Activated B cell treated with CpG ODN at 0.5 μM for 24 hours (primary cell): ENCODE data around the gene EXOC6. TPM values are rescaled to one million over a fixed set of nuclear protein-coding genes. Genes with fewer than 3 reads are reported as not detected.

Source experiments
- ATAC-seq: fragments of 200-7000 bp; cut with Tn5 transposase; one replicate; pipeline ENCODE4 v1.10.0; 2021; ENCODE audit warnings: low read depth, mild to moderate bottlenecking, moderate library complexity
- CTCF ChIA-PET: fragments of 350-600 bp; sonication (Branson Sonifier 250); formaldehyde crosslinking; loops from one replicate; lab custom pipeline; 2021; ENCODE audit warnings: antibody characterized with exemption; lab: Charles Lee
- POLR2A ChIA-PET: fragments of 350-600 bp; sonication (Branson Sonifier 250); formaldehyde crosslinking; loops from one replicate; lab custom pipeline; 2021; ENCODE audit warnings: antibody characterized with exemption; lab: Charles Lee
- DNase-seq: peaks from one replicate; pipeline ENCODE4 v3.0.0; 2022
- H3K27ac Mint-ChIP-seq: one replicate; pipeline ENCODE4 v1.8.0; 2020; ENCODE audit warnings: mixed read lengths
- H3K27me3 Mint-ChIP-seq: one replicate; pipeline ENCODE4 v1.8.0; 2021; ENCODE audit warnings: mixed read lengths
- H3K36me3 Mint-ChIP-seq: one replicate; pipeline ENCODE4 v1.8.0; 2021; ENCODE audit warnings: low read depth, mixed read lengths
- H3K4me1 Mint-ChIP-seq: one replicate; pipeline ENCODE4 v1.8.0; 2021; ENCODE audit warnings: mixed read lengths
- H3K4me3 Mint-ChIP-seq: one replicate; pipeline ENCODE4 v1.8.0; 2020; ENCODE audit warnings: mild to moderate bottlenecking, mixed read lengths
- H3K9me3 Mint-ChIP-seq: one replicate; pipeline ENCODE4 v1.8.0; 2020; ENCODE audit warnings: mixed read lengths
- CTCF ChIP-seq: fragments of 200-600 bp; IDR thresholded peaks from one replicate; pipeline ENCODE4 v1.8.0; 2022; ENCODE audit warnings: antibody characterized with exemption, mild to moderate bottlenecking
- intact Hi-C: fragments of 100-400 bp; cut with micrococcal nuclease; formaldehyde crosslinking; loops from one replicate; pipeline ENCODE4 v1.15.1; 2024
- total RNA-seq: library from RNA; stranded (reverse); gene quantifications from 2 replicates; pipeline ENCODE4 v1.2.3, GENCODE V29; 2022

The EXOC6 gene
- total RNA-seq, 1 donor from 2014 or later = 17.3 TPM

- TF ChIP-seq CTCF = no peak
- no peaks in the 10 kb centered on the region for H3K36me3 Mint-ChIP-seq
- H3K4me3 Mint-ChIP-seq = peak overlapping the region; percentile 77
- ATAC-seq (no peak), DNase-seq (no peak)
- H3K9me3 Mint-ChIP-seq = no peaks in the 10 kb centered on the region
- CTCF ChIA-PET = no interaction called here
- H3K27me3 Mint-ChIP-seq = peaks cover 75% of the 10 kb centered on the region
- intact Hi-C loops = no loop called here
- POLR2A ChIA-PET = no interaction called here
- H3K27ac Mint-ChIP-seq = no peak overlapping the region
- peaks cover 44% of the 10 kb centered on the region for H3K4me1 Mint-ChIP-seq
Measured at GRCh38 chr10:93072713-93073538, 224.6 kb downstream of the EXOC6 start.

GRCh38 chr10:93073539-93074146, 225.3 kb downstream of the EXOC6 start, which contains the start of gene CYP26A1:
Gene CYP26A1 (plus strand): TSS chr10:93073893. CDS start chr10:93073935, 42 bp downstream.
- peaks cover 42% of the 10 kb centered on the region for H3K4me1 Mint-ChIP-seq
- POLR2A ChIA-PET = interaction anchor here (0.5 kb wide), 1 partner anchor 294 kb away, joined by 3 read pairs; no protein-coding TSS in a partner anchor

GRCh38 chr10:93074147-93074596, 225.9 kb downstream of the EXOC6 start:
- no peak overlapping the region for H3K27ac Mint-ChIP-seq
- no peak for DNase-seq
- ATAC-seq = no peak
- H3K36me3 Mint-ChIP-seq = no peaks in the 10 kb centered on the region
- H3K9me3 Mint-ChIP-seq = no peaks in the 10 kb centered on the region
- ChIA-PET POLR2A (interaction anchor here (0.5 kb wide), 1 partner anchor 294 kb away, joined by 3 read pairs; no protein-coding TSS in a partner anchor), CTCF (no interaction called here)
- H3K4me3 Mint-ChIP-seq = peak overlapping the region; percentile 71
- H3K27me3 Mint-ChIP-seq = peaks cover 68% of the 10 kb centered on the region
- intact Hi-C loops = loop anchor here (1.0 kb wide), 1 partner anchor 12 kb away; no protein-coding TSS in a partner anchor
- peaks cover 40% of the 10 kb centered on the region for H3K4me1 Mint-ChIP-seq
- TF ChIP-seq CTCF = no peak

More at GRCh38 chr10:93073539-93074146, 225.3 kb downstream of the EXOC6 start, which contains the start of gene CYP26A1:
- Mint-ChIP-seq H3K27ac (no peak within 1 kb of the TSS), H3K4me3 (peak within 1 kb of the TSS; percentile 77), H3K27me3 (peaks cover 73% of the 10 kb centered on the region), H3K36me3 (no peaks in the 10 kb centered on the region), H3K9me3 (no peaks in the 10 kb centered on the region)
- no peak for TF ChIP-seq CTCF
- DNase-seq (no peak), ATAC-seq (peak; percentile 85)
- intact Hi-C loops = loop anchor here (1.0 kb wide), 1 partner anchor 11 kb away; no protein-coding TSS in a partner anchor
- CTCF ChIA-PET = no interaction called here

GRCh38 chr10:93074597-93075368, 226.5 kb downstream of the EXOC6 start:
- Mint-ChIP-seq H3K27me3 (peaks cover 71% of the 10 kb centered on the region), H3K36me3 (no peaks in the 10 kb centered on the region), H3K4me3 (peak overlapping the region; percentile 71), H3K4me1 (peaks cover 40% of the 10 kb centered on the region), H3K27ac (no peak overlapping the region), H3K9me3 (no peaks in the 10 kb centered on the region)
- TF ChIP-seq CTCF = no peak
- intact Hi-C loops = loop anchor here (1.0 kb wide), 1 partner anchor 12 kb away; no protein-coding TSS in a partner anchor
- ChIA-PET POLR2A (no interaction called here), CTCF (interaction anchor here (1.6 kb wide), 1 partner anchor 216 kb away, joined by 5 read pairs; no protein-coding TSS in a partner anchor)
- ATAC-seq (no peak), DNase-seq (no peak)
